GM12878 (cell line): ENCODE measurements around the gene ARSI. TPM values are rescaled to one million over a fixed set of nuclear protein-coding genes. Genes with fewer than 3 reads are reported as not detected.

Source experiments
- ATAC-seq: fragments of 200-7000 bp; cut with Tn5 transposase; 3 replicates; pipeline ENCODE4 v1.9.1; 2020; ENCODE audit warnings: mild to moderate bottlenecking, moderate library complexity
- BruUV-seq: library from RNA; stranded (reverse); fragments of 400-500 nt; replicated peaks from 2 replicates; lab custom pipeline; 2021; lab: Mats Ljungman, UMichigan
- CTCF ChIA-PET: fragments of 300-600 bp; sonication (Branson Sonifier 250); formaldehyde crosslinking; extraction: SDS; loops from one replicate; lab custom pipeline; 2021; ENCODE audit warnings: inconsistent platforms; lab: Yijun Ruan, JAX
- POLR2A ChIA-PET: fragments of 350-600 bp; formaldehyde crosslinking; extraction: SDS; loops from one replicate; lab custom pipeline; 2021; ENCODE audit warnings: inconsistent platforms; lab: Charles Lee
- RAD21 ChIA-PET: fragments of 300-600 bp; sonication (Branson Sonifier 250); formaldehyde crosslinking; loops from one replicate; lab custom pipeline; 2023; ENCODE audit warnings: antibody characterized with exemption; ENCODE audit not compliant: unreplicated experiment; lab: Charles Lee
- SMC1A ChIA-PET: fragments of 300-600 bp; sonication (Branson Sonifier 250); formaldehyde crosslinking; loops from one replicate; lab custom pipeline; 2023; ENCODE audit not compliant: unreplicated experiment, uncharacterized antibody; lab: Charles Lee
- DNase-seq: peaks from one replicate; pipeline ENCODE4 v3.0.0-alpha.2; 2011; ENCODE audit warnings: low read depth, low spot score
- FAIRE-seq: peaks from 3 replicates; lab custom pipeline; 2011; peaks lifted over from hg19 to GRCh38; lab: Jason Lieb, UNC
- H2AFZ ChIP-seq: 2 replicates; pipeline ENCODE4 v1.6.0; 2011; ENCODE audit warnings: low read depth, low read length, control low read depth; ENCODE audit not compliant: control insufficient read depth
- H3K27ac ChIP-seq: 2 replicates; pipeline ENCODE4 v1.5.1; 2011; ENCODE audit warnings: control low read depth; ENCODE audit not compliant: control insufficient read depth, insufficient read depth
- H3K27me3 ChIP-seq, 2 experiments: replicated peaks in 1 of 2; 2 replicates each; pipeline versions ENCODE4 v1.6.0 to v1.6.1; 2011; ENCODE audit warnings: low read length in 1 of 2; ENCODE audit not compliant: control insufficient read depth in 2 of 2, insufficient read depth in 2 of 2
- H3K36me3 ChIP-seq, 2 experiments: 2 replicates each; pipeline ENCODE4 v1.5.1; 2011; ENCODE audit warnings: low read length in 1 of 2; ENCODE audit not compliant: control insufficient read depth in 2 of 2, insufficient read depth in 2 of 2
- H3K4me1 ChIP-seq: 2 replicates; pipeline ENCODE4 v1.6.1; 2011; ENCODE audit warnings: mild to moderate bottlenecking, low read length, moderate library complexity, mixed read lengths; ENCODE audit not compliant: control insufficient read depth, insufficient read depth
- H3K4me2 ChIP-seq: 2 replicates; pipeline ENCODE4 v1.6.0; 2011; ENCODE audit warnings: control low read depth; ENCODE audit not compliant: control insufficient read depth, insufficient read depth
- H3K4me3 ChIP-seq: fragments of 200-600 bp; sonication (generic); 2 replicates; pipeline ENCODE4 v1.5.1; 2016
- H3K79me2 ChIP-seq: 2 replicates; pipeline ENCODE4 v1.6.0; 2011; ENCODE audit warnings: low read length; ENCODE audit not compliant: control insufficient read depth, insufficient read depth
- H3K9ac ChIP-seq: 2 replicates; pipeline ENCODE4 v1.8.0; 2011; ENCODE audit warnings: low read length, control low read depth, mixed read lengths; ENCODE audit not compliant: control insufficient read depth, insufficient read depth
- H3K9me3 ChIP-seq: replicated peaks from 3 replicates; pipeline ENCODE4 v1.5.1; 2011; ENCODE audit warnings: mild to moderate bottlenecking, low read length; ENCODE audit not compliant: control insufficient read depth, insufficient read depth
- H4K20me1 ChIP-seq: 2 replicates; pipeline ENCODE4 v1.6.0; 2011; ENCODE audit not compliant: control insufficient read depth, insufficient read depth
- ASH2L ChIP-seq: fragments of 300-600, 200-600 bp; sonication (generic); IDR thresholded peaks from 2 replicates; pipeline ENCODE4 v1.6.1; 2017; ENCODE audit warnings: low read depth, mild to moderate bottlenecking, borderline replicate concordance
- CREB1 ChIP-seq: IDR thresholded peaks from 2 replicates; pipeline ENCODE4 v1.6.1; 2012; ENCODE audit warnings: low read depth, mild to moderate bottlenecking, inconsistent platforms
- MTA2 ChIP-seq: fragments of 450-650 bp; IDR thresholded peaks from 2 replicates; pipeline ENCODE4 v1.6.1; 2016; ENCODE audit warnings: low read depth, mild to moderate bottlenecking, moderate library complexity
- NFYB ChIP-seq: IDR thresholded peaks from 2 replicates; pipeline ENCODE4 v1.6.1; 2011; ENCODE audit warnings: low read depth, mild to moderate bottlenecking, low read length, improper control_type of control experiment, moderate library complexity; ENCODE audit not compliant: insufficient read depth
- PBX3 ChIP-seq: IDR thresholded peaks from 2 replicates; pipeline ENCODE4 v1.6.1; 2011; ENCODE audit warnings: mild to moderate bottlenecking, low read depth, low read length, moderate library complexity; ENCODE audit not compliant: insufficient replicate concordance
- RB1 ChIP-seq: fragments of 450-650 bp; formaldehyde crosslinking; IDR thresholded peaks from 2 replicates; pipeline ENCODE4 v1.6.1; 2017; ENCODE audit warnings: mild to moderate bottlenecking, borderline replicate concordance
- RBBP5 ChIP-seq: fragments of 200-600 bp; sonication (generic); conservative IDR thresholded peaks from 2 replicates; pipeline ENCODE4 v1.6.1; 2016
- SMARCA5 ChIP-seq: fragments of 450-650 bp; IDR thresholded peaks from 2 replicates; pipeline ENCODE4 v1.6.1; 2017; ENCODE audit warnings: mild to moderate bottlenecking
- SREBF2 ChIP-seq: IDR thresholded peaks from 2 replicates; pipeline ENCODE4 v1.6.1; 2012; ENCODE audit warnings: mild to moderate bottlenecking, low read length
- TAF1 ChIP-seq: IDR thresholded peaks from 2 replicates; pipeline ENCODE4 v1.6.1; 2011; ENCODE audit warnings: mild to moderate bottlenecking, low read depth, low read length, borderline replicate concordance
- ZSCAN29 ChIP-seq: fragments of 450-650 bp; IDR thresholded peaks from 2 replicates; pipeline ENCODE4 v1.6.1; 2017; ENCODE audit warnings: mild to moderate bottlenecking, moderate library complexity
- WGBS: methylation state at CpG from one replicate; pipeline ENCODE4 v1.1.6; 2016; ENCODE audit warnings: low lambda C conversion rate; ENCODE audit not compliant: insufficient replicate concordance, insufficient coverage; ENCODE audit errors: missing lambda C conversion rate; 5-methylcytosine and 5-hydroxymethylcytosine counted together
- in situ Hi-C: fragments of 300-500 bp; cut with MboI; formaldehyde crosslinking; loops from 9 replicates; pipeline ENCODE4 v1.14.3; 2018; ENCODE audit warnings: mixed read lengths
- intact Hi-C: fragments of 100-400 bp; cut with micrococcal nuclease; formaldehyde crosslinking; loops from one replicate; pipeline ENCODE4 v1.14.2; 2022; ENCODE audit not compliant: unreplicated experiment
- polyA plus RNA-seq, 11 experiments: library from polyadenylated mRNA; depleted of rRNA in 4 of 11; unstranded in 6 of 11; stranded (reverse) in 5 of 11; fragments of >200 nt; fragmentation: Nextera tagmentation in 4 of 11; fragmentation: Illumina TruSeq in 1 of 11; extraction: Ambion mirVana in 4 of 11; extraction: Trizol in 1 of 11; gene quantifications; 1 replicate in 1 of 11; 2 replicates in 10 of 11; pipeline versions ENCODE4 v1.2.1 to v1.2.3, GENCODE V29; 2011 to 2016; ENCODE audit warnings: inconsistent platforms in 2 of 11, missing spikeins in 2 of 11, low read depth in 1 of 11
- total RNA-seq, 4 experiments: library from RNA; depleted of rRNA in 3 of 4; stranded (reverse); fragments of >200 nt in 3 of 4; fragmentation: Illumina TruSeq in 1 of 4; extraction: Trizol in 1 of 4; gene quantifications; 2 replicates each; pipeline versions ENCODE4 v1.2.1 to v1.2.3, GENCODE V29; 2013 to 2021

The ARSI gene
- total and polyA plus RNA-seq, 10 of the 15 experiments (the other 5 are each of a cell fraction or from before 2014, with no cell fraction given) = not detected

DNA sequence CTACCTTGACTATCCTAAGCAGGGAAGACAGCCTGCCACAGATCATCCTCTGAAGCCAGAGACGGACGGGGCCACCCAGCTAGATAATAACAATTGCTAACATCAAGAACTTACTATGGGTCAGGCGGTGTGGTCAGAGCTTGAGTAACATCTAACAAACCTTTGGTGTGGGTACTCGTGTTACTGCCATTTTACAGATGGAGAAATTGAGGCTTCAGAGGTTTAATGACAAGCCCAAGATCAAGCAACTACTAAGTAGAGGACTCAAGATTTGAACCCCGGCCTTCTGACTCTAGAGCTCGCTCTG lies 16.7 kb upstream of the ARSI start (continued):
- TF ChIP-seq PBX3 (no peak), ZSCAN29 (no peak), TAF1 (no peak), CREB1 (no peak), MTA2 (no peak)

- CTCF ChIA-PET = interaction anchor here (1.2 kb wide), 1 partner anchor 10 kb away, joined by 3 read pairs; no protein-coding TSS in a partner anchor
- no TSS peak for BruUV-seq
These were observed 16.1 kb upstream of the ARSI start for GRCh38 chr5:150318613-150319483.

More at GRCh38 chr5:150318613-150319483, 16.1 kb upstream of the ARSI start:
- Histone ChIP-seq H3K4me3 (no peak overlapping the region), H3K4me2 (no peak overlapping the region), H3K4me1 (no peaks in the 10 kb centered on the region), H3K36me3 (no peaks in the 10 kb centered on the region), H4K20me1 (no peaks in the 10 kb centered on the region), H3K27me3 (peaks cover 2 to 4% of the 10 kb centered on the region in 2 experiments; a peak in 3 of 4 replicates), H3K9me3 (no peaks in the 10 kb centered on the region), H2AFZ (no peak overlapping the region), H3K27ac (no peak overlapping the region), H3K9ac (no peak overlapping the region), H3K79me2 (no peaks in the 10 kb centered on the region)
- WGBS = 20% methylated on average over 9 of the region's 9 CpGs
- TF ChIP-seq NFYB (no peak), SMARCA5 (no peak), SREBF2 (no peak), RBBP5 (no peak), RB1 (no peak), ASH2L (no peak)
- no peak for ATAC-seq
- FAIRE-seq = no peak
- intact Hi-C loops (no loop called here), in situ Hi-C loops (no loop called here)
- ChIA-PET SMC1A (interaction anchor here (1.2 kb wide), 1 partner anchor 14 kb away, joined by 3 read pairs; no protein-coding TSS in a partner anchor), RAD21 (interaction anchor here (0.9 kb wide), 1 partner anchor 485 kb away, joined by 3 read pairs; no protein-coding TSS in a partner anchor), POLR2A (interaction anchor here (1.0 kb wide), 1 partner anchor 17 kb away, joined by 3 read pairs; no protein-coding TSS in a partner anchor)
- no peak for DNase-seq
